GOT3 (cell line): ENCODE data around the gene HCRTR1.
A peak's percentile ranks its signal among the peaks of the same experiment; 100 is the strongest.
"Not testable (repeated sequence)": the region's sequence is repeated elsewhere in the genome, so short reads cannot be mapped to it uniquely, and the experiment has no call there.

Experiments used
- DNase-seq: peaks from one replicate; lab custom pipeline; 2025; ENCODE audit warnings: mixed read lengths; lab: John Stamatoyannopoulos, UW

Gene HCRTR1

DNA sequence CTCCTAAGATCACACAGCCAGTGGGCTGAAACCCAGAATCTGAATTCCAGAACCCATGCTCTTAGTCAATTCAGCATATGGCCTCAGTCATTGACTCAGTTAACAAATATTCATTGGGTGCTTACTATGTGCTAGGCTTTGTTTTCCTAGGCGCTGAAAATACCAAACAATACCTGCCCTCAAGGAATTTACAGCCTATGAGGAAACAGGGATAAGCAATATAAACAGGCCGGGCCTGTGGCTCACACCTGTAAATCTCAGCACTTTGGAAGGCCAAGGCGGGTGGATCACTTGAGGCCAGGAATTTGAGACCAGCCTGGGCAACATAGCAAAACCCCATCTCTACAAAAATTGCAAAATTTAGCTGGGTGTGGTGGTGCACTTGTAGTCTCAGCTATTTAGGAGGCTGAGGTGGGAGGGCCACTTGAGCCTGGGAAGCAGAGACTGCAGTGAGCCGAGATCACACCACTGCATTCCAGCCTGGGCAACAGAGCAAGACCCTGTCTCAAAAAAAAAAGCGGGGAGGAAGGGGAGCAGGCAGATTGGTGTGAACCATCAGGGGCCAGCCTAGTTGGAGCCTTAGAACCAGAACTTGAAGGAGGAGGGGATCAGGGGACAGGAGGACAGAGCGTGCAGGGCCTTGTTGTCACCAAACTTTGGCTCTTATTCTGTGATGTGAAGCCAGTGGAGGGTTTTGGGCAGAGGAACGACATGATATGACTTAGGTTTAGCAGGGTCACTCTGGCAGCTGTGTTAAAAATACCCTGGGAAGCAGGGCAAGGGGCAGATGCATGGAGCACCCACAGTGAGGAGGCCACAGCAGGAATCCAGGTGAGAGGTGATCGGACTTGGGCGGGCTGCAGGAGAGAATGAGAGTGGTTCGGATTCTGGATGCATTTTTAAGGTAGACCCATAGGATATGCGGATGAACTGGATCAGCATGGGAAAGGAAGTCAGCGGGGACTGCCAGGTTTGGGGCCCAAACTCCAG is 35.4 kb upstream of the HCRTR1 start:
- no peak for DNase-seq

DNA sequence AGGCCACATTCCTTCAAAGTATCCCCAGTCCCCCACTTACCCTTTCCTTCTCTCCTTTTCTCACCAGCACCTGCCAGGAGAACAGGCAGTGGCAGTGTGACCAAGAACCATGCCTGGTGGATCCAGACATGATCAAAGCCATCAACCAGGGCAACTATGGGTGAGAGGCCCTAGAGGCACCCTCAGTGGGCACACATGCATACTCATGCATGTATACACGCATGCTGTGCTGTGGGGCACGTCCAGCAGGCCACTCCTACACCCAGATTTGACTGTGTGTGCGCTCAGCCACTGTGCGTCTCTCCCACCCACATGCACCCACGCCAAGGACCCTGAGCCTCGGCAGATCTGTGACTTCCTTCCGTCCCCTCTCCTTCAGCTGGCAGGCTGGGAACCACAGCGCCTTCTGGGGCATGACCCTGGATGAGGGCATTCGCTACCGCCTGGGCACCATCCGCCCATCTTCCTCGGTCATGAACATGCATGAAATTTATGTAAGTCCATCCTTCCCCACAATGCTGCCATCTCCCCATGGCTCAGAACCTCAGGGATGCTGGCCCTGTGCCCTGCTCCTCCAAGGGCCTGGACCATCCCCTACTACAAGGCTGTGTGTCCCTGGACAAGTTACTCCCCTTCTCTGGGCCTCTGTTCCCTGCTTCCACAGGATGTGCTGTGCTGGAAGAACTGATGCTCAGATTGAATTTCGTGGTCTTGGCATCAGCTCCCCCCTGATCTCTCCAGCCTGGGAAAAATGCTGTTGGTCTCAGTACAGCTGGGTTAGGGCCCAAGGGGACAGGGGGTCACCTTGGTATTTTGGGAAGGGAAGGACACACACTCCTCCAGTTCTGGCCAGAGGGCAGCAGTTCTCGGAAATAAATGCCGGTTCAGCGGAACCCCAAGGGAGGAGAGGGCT is 34.2 kb upstream of the HCRTR1 start:
- DNase-seq: no peak

DNA sequence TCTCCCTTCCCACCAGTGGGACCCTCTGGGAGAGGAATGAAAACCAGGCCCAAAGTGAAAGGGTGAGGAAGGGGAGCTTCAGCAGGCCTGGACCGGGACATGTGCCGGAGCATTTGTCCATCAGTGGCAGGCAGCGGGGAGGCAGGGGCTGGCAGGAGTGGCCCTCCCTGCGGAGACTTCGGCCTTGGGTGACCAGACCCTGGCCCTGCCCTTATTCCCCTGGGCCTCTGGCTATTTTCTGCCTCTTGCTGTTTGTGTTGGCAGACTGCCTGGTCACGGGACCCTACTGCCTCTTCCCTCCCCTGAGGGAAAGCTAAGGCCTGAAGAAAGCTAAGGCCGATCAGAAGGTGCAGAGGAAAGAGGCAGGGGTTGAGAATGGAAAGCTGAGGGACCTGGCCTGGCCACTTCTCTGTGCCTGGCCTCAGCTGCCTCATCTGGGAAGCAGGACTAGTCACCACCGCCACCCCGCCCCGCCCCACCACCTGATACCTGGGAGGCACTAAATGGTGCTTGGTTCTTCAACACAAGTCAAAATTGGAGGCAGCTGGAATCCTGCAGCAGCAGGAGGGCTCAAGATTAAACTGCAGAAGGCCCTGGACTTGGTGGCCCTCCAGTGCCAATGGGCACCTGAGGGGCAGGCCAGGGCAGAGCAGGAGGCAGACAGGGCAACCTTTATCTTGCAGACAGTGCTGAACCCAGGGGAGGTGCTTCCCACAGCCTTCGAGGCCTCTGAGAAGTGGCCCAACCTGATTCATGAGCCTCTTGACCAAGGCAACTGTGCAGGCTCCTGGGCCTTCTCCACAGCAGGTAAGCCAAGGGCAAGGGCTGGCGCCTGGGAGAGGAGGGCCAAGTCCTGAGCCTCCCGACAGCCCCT is 33.3 kb upstream of the HCRTR1 start:
- DNase-seq: no peak

DNA sequence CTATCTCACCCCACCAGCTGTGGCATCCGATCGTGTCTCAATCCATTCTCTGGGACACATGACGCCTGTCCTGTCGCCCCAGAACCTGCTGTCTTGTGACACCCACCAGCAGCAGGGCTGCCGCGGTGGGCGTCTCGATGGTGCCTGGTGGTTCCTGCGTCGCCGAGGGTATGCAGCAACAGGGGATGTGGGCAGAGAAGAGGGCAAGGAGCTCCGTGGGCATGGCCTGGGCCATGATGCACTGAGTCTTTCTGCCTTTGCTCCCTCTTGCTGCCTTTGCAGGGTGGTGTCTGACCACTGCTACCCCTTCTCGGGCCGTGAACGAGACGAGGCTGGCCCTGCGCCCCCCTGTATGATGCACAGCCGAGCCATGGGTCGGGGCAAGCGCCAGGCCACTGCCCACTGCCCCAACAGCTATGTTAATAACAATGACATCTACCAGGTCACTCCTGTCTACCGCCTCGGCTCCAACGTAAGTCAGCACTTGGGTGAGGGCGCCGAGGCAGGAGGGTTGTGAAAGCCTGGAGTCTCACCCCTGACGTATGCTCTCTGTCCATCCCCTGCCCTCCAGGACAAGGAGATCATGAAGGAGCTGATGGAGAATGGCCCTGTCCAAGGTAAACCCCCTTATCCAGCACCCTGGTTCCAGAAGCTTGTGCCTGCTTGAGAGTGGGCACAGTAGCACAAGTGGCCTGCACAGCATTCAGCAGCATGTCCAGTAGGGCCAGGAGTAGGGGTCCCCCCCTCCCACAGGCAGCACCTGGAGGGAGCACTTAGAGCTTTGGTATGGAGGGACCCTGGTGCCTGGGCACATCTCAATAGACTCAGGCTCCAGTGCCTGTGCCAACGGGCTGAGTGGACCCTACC is 32.4 kb upstream of the HCRTR1 start:
- DNase-seq: no peak

DNA sequence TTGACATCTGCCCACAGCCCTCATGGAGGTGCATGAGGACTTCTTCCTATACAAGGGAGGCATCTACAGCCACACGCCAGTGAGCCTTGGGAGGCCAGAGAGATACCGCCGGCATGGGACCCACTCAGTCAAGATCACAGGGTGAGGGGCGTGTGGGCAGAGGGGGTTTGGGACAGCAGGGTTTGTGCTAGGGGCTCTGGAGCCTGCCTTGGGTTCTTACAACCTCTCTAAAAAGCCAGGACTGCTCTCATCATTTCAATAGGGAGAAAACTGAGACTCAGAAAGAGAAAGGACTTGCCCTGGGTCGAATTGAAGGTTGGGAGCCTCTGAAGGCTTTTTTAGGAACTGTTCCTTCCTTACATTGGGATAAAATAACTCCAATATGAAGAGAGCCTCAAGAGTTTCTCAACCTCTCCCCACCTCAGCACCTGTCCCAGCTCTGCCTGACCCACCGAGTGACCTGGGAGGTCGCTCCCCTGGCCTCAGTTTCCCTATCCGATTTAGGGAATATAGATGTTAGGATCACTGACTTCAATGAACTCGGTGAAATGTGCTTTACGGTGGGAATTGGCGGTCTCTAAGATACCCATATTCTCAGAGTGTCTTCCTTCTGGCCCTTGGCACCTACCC is 31.6 kb upstream of the HCRTR1 start:
- DNase-seq: no peak

DNA sequence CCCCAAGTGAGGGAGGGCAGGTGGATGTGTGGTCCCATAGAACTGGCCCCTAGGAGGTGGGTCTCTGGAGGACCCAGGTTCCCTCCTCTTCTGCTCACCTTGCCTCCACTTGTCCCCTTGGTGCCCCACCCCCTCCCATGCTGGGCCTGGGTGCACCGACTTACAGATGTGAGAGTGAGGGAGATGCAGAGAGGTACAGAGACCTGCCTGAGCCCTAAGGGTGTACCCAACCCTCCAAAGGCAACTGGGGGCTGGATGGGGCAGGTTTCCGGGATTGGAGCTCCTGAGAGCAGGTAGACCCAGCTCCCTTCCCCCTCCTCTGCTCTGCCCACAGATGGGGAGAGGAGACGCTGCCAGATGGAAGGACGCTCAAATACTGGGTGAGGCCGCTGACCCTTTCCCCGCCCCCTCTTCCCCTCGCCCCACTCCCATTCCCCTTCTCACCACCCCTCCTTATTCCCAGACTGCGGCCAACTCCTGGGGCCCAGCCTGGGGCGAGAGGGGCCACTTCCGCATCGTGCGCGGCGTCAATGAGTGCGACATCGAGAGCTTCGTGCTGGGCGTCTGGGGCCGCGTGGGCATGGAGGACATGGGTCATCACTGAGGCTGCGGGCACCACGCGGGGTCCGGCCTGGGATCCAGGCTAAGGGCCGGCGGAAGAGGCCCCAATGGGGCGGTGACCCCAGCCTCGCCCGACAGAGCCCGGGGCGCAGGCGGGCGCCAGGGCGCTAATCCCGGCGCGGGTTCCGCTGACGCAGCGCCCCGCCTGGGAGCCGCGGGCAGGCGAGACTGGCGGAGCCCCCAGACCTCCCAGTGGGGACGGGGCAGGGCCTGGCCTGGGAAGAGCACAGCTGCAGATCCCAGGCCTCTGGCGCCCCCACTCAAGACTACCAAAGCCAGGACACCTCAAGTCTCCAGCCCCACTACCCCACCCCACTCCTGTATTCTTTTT is 30.8 kb upstream of the HCRTR1 start:
- no peak for DNase-seq

DNA sequence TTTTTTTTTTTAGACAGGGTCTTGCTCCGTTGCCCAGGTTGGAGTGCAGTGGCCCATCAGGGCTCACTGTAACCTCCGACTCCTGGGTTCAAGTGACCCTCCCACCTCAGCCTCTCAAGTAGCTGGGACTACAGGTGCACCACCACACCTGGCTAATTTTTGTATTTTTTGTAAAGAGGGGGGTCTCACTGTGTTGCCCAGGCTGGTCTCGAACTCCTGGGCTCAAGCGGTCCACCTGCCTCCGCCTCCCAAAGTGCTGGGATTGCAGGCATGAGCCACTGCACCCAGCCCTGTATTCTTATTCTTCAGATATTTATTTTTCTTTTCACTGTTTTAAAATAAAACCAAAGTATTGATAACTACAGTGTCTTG is 30.2 kb upstream of the HCRTR1 start:
- not testable (repeated sequence) for DNase-seq

DNA sequence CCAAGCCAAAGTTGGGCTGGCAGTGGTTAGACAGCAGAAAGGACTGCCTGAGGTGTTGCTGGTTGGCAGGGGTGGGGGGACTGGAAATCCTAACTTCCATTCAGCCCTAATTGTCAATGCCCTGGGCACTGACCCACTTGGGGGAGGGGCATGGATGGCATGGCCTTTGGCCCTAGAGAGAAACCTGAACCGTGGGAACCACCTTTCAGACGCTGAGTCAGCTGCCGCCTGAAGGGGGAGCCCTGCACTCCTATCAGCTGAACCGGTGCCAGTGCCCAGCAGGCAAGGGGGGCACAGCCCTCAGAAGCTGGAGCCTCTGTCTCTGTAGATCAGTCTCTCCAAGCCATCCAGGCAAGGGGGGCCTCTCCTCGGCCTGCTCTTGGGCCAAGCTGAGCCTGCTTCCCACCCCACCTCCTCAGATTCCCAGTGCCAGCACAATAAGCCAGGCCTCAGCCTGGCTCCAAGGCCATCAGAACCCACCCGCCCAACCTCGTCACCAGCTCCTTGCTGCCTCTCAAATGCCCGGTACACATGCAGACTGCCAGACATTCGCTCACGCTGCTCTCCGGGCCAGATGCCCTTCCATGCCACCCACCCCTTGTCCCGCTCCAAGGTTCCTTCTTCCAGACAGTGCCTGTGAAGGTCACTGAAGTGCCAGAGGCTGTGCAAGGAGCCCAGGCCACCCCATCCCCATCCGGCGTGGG is 29.6 kb upstream of the HCRTR1 start:
- DNase-seq: no peak

DNA sequence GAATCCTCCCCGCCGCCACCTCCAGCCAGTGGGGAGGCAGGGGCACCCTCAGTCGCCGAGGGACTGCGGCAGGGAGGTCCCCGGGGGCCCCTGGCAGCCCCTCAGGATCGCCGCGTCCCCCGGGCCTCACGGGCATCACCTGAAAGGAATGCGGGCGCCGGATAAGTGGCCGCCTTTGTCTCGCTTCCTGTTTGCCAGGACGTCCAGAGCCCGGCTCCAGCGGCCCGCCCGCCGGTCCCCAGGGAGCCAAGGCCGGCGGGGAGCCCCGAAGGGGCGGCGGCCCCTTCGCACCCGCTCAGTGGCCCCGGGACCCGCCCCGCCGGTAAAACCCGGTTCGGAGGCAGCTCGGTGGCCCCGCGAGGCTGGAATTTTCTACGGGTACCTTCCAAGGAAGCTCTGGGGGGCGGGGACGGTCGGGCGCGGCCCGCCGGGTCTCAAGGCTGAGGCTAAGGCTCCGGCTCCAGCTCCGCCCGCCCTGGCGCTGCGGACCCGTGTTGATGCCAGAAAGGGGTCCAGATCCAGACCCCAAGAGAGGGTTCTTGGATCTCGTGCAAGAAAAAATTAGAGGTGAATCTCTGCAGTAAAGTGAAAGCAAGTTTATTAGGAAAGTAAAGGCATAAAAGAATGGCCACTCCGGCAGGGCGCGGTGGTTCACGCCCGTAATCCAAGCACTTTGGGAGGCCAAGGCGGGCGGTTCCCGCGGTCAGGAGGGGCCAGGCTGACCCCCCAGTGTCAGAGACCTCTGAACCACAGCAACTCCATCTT is 28.6 kb upstream of the HCRTR1 start:
- no peak for DNase-seq

DNA sequence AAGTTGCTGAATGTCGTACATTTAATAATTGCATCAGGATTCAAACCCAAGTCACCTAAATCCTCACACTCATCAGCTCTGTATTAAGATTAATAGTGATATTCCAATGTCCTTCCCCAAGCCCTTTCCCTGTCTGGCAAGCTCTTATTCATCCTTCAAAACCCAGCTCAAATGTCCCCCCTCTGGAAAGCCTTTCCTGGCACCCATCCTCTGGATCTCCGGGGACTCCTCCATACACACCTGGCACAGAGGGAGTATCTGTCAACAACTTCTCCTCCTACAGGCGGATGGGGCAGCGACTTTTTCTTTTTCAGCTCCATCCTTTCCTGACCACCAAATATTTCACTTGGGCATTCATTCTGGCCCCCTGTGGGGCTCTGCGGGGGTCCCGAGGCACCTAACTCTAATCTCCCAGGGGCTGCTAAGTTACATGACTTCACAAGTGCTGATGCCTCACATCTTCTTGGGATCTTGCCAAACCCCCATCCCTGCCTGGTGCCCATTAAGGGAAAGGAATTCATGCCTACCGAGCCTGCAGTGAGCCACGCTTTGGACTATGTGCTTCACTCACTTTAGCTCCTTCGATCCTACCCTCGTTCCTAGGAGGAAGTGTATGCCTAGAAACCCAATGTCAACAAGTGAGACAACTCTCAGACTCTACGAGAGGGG is 25.9 kb upstream of the HCRTR1 start:
- no peak for DNase-seq

DNA sequence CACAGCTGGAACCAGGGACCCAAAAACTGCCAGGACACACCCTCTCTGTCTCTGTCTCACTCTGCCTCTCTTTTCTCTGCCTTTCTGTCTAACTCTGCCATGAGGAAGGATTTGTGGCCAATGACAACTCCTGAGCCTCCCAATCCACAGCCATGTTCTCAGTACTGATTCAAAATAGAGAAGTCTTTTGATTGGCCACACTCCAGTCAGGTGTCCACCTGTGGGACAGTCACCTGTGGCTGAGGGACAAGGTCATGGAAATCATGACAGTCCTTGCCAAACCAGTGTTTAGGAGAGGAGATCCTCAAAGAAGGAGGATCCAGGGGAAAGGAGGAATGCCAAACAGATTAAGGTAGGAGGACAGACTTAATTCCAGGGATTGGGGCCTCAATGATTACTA is 25.4 kb upstream of the HCRTR1 start:
- no peak for DNase-seq

DNA sequence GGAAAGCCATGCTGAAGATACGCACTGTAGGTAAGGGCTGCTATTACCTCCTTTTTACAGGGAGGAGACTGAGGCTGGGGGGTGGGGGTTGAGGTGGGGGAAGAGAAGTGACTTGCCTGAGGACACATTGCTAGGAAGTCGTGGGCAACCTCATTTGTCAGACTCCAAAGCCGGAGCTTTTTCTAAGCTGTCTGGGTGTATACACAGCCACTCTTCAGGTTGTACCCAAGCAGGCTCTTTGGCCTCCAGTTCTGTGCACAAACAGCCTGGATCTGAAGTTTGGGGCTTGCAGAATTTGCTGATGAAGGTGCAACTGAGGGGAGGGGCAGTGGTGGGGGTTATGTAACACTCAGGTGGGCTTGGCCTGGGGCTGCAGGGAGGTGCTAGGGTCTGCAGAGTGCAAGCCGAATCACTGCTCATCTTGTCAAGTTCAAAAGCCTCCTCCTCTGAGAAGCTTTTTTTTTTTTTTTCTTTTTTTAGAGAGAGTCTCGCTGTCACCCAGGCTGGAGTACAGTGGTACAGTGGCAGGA is 24.3 kb upstream of the HCRTR1 start:
- DNase-seq: no peak

DNA sequence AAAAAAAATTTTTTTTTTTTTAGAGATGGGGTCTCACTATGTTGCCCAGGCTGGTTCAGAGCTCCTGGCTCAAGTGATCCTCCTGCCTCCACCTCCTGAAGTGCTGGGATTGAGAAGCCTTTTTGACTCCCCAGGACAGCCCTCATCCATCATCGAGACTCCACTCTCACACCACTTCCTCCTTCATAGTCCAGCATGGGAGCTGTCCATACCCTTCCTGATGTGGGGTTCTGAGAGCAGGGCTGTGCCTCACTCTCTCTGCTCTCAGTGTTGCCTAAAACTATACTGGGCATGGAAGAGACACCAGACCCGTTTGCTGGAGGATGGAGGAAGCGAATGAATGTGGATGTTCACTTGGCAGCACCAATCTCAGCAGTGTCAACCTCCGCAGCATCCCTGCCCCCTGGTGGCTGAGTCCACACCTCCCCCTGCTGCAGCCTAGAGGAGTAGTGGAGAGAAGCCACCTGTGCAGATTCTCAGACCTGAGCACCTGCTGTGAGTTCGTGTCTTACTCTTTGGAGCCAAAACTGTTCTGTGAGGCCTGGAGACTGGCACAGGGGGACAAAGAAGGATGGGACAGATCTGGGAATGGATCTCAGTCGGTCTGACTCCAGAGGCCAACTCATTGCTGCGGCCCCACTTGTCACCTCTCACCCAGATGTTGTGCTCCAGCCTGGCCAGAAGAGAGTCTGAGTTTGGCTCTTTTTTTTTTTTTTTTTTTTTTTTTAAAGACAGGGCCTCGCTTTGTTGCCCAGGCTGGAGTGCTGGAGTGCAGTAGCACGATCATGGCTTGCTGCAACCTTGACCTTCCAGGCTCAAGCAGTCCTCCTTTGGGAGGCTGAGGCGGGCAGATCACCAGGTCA is 23.5 kb upstream of the HCRTR1 start:
- peak; percentile 18 for DNase-seq

DNA sequence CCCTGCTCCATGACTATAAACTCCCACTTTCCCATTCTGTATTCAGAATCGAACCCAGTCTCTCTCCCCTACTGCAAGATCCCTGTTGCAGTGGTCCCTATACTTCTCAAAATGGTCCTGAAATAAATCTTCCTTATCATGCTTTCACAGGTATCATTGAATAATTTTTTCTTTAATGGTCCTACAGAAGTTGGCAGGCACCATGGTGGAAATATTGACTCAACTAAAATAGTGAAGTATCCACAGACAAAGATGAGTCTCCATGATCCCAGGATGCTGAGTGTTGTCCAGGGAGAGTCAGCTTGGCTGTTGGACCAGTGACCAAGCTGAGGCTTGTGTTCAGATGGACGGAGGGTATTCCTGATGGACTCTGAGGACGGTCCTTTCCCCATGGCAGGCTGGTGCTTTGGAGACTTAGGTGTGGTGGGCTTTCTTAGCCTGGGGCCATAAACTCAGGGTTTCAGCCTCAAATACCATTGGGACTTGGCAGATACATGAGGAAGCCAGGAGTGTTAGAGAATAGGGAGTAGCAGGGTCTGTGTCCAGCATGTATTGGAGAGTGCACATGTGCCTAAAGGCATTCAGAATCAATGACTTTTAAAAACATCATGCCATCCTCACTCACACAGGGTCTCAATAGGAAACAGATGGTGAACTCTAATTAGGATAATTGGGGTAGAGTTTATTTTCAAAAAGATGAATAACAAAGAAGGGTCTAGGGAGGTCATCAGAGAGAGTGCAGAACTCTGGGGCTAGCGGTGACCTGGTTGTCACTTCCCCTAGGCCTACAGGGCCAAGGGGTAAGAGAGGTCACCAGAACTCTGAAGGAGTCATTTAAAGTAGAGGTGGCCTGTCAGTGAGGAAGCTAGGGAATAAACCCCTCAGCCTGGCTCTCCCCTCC is 21.4 kb upstream of the HCRTR1 start:
- no peak for DNase-seq

DNA sequence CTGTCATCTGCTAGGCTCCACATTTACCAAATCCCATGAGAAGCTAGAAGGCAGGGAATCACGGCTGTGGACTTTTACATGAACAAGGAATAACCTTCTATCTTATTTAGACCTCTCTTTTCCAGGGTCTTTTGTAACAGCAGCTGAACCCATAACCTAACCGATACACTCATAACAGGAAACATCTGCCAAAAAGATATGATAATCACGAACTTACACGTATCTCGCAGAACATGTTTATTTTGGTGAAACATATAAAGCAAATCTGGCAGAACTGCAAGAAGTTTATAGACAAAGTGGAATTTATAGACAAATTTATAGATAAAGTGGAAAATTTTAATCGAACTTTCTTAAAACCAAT is 20.8 kb upstream of the HCRTR1 start:
- DNase-seq: no peak
